Stimulated activated CD4-positive, alpha-beta T cell treated with anti-CD3 and anti-CD28 coated beads, Interleukin-12 subunit alpha, Interleukin-12 subunit beta, amount 100 ng/mL, for 24 hours (primary cell): ENCODE measurements around the gene AMOTL1.

Experiments used
- DNase-seq, 2 experiments: peaks; one replicate each; pipeline ENCODE4 v3.0.0-alpha.2; 2020; ENCODE audit warnings: low read depth in 2 of 2

Gene AMOTL1

DNA sequence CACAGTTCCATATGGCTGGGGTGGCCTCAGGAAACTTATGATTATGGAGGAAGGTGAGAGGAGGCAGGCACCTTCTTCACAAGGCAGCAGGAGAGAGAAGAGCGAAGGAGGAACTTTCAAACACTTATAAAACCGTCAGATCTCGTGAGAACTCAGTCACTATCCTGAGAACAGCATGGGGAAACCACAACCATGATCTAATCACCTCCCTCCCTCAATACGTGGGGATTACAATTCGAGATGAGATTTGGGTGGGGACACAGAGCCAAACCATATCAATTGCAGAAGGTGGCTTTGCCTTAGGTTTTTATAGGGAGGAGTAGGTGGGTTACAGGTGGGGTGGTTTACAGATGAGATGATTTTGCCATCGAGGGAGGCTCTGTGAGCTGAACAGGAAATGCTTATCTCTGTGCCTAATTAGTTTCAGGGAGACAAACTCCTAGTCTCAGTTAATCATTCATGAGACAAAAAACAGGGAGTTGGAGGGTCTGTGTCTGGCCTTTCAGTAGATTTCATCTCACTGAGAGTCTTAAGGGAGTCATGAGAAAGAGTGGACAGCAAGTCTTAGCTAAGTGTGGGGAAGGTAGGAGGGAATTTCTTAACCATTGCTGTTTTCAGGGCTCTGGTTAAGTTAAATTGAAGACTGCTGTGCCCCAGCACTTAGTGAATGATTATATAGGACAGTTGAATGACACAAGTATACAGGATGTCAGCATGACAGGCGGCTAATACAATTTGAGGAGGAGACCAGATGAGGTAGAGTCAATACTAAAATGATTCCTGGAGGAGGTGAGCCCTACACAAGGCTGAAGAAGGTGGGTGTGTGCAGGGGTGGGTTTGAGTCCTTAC lies 157.5 kb downstream of the AMOTL1 start:
- no peak for DNase-seq

DNA sequence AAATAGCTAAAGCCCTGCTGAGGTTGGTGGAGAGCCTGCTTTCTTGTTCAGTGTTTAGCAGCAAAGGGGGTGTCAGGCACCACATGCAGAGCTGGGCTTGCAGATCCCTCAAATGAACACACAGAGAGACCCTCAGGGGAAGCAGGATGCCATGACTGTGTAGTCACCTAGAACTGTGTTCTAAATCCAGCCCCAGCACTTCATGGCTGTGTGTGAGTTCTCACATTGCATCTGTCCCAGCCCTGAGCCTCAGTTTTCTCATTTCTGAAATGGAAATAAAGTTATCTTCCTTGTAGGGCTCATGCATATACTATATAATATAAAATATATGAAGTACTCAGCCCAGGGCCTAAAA lies 158.1 kb downstream of the AMOTL1 start:
- no peak for DNase-seq
